K562 (cell line): ENCODE results near the gene NDUFA13. TPM values are rescaled to one million over a fixed set of nuclear protein-coding genes. Genes with fewer than 3 reads are reported as not detected.

ENCODE experiments used
- ATAC-seq: fragments of 200-7000 bp; cut with Tn5 transposase; 3 replicates; pipeline ENCODE4 v1.9.1; 2020; ENCODE audit warnings: moderate library complexity
- BruUV-seq: library from RNA; stranded (reverse); fragments of 400-500 nt; replicated peaks from 2 replicates; lab custom pipeline; 2021; lab: Mats Ljungman, UMichigan
- CTCF ChIA-PET: fragments of 300-600 bp; formaldehyde crosslinking; extraction: SDS; loops from one replicate; lab custom pipeline; 2021; ENCODE audit warnings: low intra/inter-chr PET ratio; lab: Yijun Ruan, JAX
- POLR2A ChIA-PET: fragments of 300-600, 350-650 bp; sonication (Branson Sonifier 250); formaldehyde crosslinking; extraction: SDS; loops from one replicate; lab custom pipeline; 2021; ENCODE audit warnings: antibody characterized with exemption, inconsistent platforms; lab: Yijun Ruan, JAX
- DNase-seq, 4 experiments: peaks; one replicate each; pipeline versions ENCODE4 v3.0.0 to v3.0.0-alpha.2; 2011 to 2018; ENCODE audit warnings: low spot score in 3 of 4, mixed read lengths in 3 of 4; ENCODE audit errors: extremely low read depth in 1 of 4
- FAIRE-seq: peaks from 2 replicates; lab custom pipeline; 2011; peaks lifted over from hg19 to GRCh38; lab: Jason Lieb, UNC
- H2AFZ ChIP-seq: 2 replicates; pipeline ENCODE4 v1.6.0; 2011; ENCODE audit warnings: low read depth, low read length, control low read depth, inconsistent platforms
- H3K27ac ChIP-seq: fragments of 200-600 bp; 3 replicates; pipeline ENCODE4 v1.8.0; 2011; ENCODE audit warnings: low read depth, mild to moderate bottlenecking, control low read depth, inconsistent platforms, low read length, moderate library complexity, mixed read lengths; ENCODE audit errors: extremely low read depth
- H3K27me3 ChIP-seq, 2 experiments: fragments of 300-600 bp in 1 of 2; 2 replicates in 1 of 2; 3 replicates in 1 of 2; pipeline versions ENCODE4 v1.6.0 to v1.8.0; 2011; ENCODE audit warnings: inconsistent platforms in 2 of 2, low read length in 2 of 2, mild to moderate bottlenecking in 1 of 2, mixed read lengths in 1 of 2, moderate library complexity in 1 of 2; ENCODE audit not compliant: control insufficient read depth in 2 of 2, insufficient read depth in 2 of 2
- H3K36me3 ChIP-seq: fragments of 300-600 bp; 3 replicates; pipeline ENCODE4 v1.8.0; 2011; ENCODE audit warnings: mild to moderate bottlenecking, low read length, inconsistent platforms; ENCODE audit not compliant: control insufficient read depth, insufficient read depth
- H3K4me1 ChIP-seq, 2 experiments: fragments of 200-600 bp in 1 of 2; replicated peaks in 1 of 2; 2 replicates in 1 of 2; 3 replicates in 1 of 2; pipeline versions ENCODE4 v1.5.1 to v1.8.0; 2011; ENCODE audit warnings: inconsistent platforms in 2 of 2, low read length in 2 of 2, mild to moderate bottlenecking in 1 of 2, mixed read lengths in 1 of 2, moderate library complexity in 1 of 2; ENCODE audit not compliant: control insufficient read depth in 2 of 2, insufficient read depth in 2 of 2
- H3K4me2 ChIP-seq: 2 replicates; pipeline ENCODE4 v1.6.1; 2011; ENCODE audit warnings: low read length, control low read depth, inconsistent platforms, mixed read lengths; ENCODE audit not compliant: insufficient read depth
- H3K4me3 ChIP-seq: fragments of 200-600 bp; sonication (generic), shearing (Covaris generic); 2 replicates; pipeline ENCODE4 v1.5.1; 2016; ENCODE audit warnings: control low read depth, inconsistent platforms
- H3K79me2 ChIP-seq: fragments of 200-600 bp; 3 replicates; pipeline ENCODE4 v1.8.0; 2011; ENCODE audit warnings: low read length, inconsistent platforms; ENCODE audit not compliant: control insufficient read depth, insufficient read depth
- H3K9ac ChIP-seq, 2 experiments: 2 replicates each; pipeline versions ENCODE4 v1.6.0 to v1.6.1; 2011; ENCODE audit warnings: low read depth in 2 of 2, low read length in 2 of 2, control low read depth in 1 of 2, inconsistent platforms in 1 of 2, mild to moderate bottlenecking in 1 of 2, mixed read lengths in 1 of 2; ENCODE audit not compliant: insufficient read depth in 1 of 2
- H3K9me1 ChIP-seq: one replicate; pipeline ENCODE4 v1.6.0; 2011; ENCODE audit warnings: inconsistent platforms, mild to moderate bottlenecking, low read length, moderate library complexity; ENCODE audit not compliant: control insufficient read depth, insufficient read depth
- H3K9me3 ChIP-seq: replicated peaks from 2 replicates; pipeline ENCODE4 v1.5.1; 2011; ENCODE audit warnings: low read depth, low read length, inconsistent platforms; ENCODE audit not compliant: control insufficient read depth, insufficient read depth
- H4K20me1 ChIP-seq: replicated peaks from 2 replicates; pipeline ENCODE4 v1.6.1; 2011; ENCODE audit warnings: low read length, inconsistent platforms, mixed read lengths; ENCODE audit not compliant: control insufficient read depth, insufficient read depth
- CEBPZ ChIP-seq: fragments of 150-350 bp; IDR thresholded peaks from 2 replicates; pipeline ENCODE4 v1.6.1; 2014; ENCODE audit warnings: low read depth, mild to moderate bottlenecking, low read length, borderline replicate concordance
- KDM4B ChIP-seq, 2 experiments: fragments of 450-650 bp in 1 of 2; sonication (generic) in 1 of 2; IDR thresholded peaks; 2 replicates each; pipeline ENCODE4 v1.6.1; 2016 to 2017; ENCODE audit warnings: borderline replicate concordance in 2 of 2, antibody characterized with exemption in 1 of 2, low read depth in 1 of 2, mild to moderate bottlenecking in 1 of 2
- PRPF4 ChIP-seq: fragments of 200-400 bp; formaldehyde crosslinking; IDR thresholded peaks from one replicate; pipeline ENCODE4 v1.6.1; 2017; ENCODE audit warnings: low read length, low read depth, mild to moderate bottlenecking; ENCODE audit not compliant: insufficient read depth, poor library complexity, severe bottlenecking
- STAT5A ChIP-seq: IDR thresholded peaks from 2 replicates; pipeline ENCODE4 v1.6.1; 2012; ENCODE audit warnings: low read length, inconsistent platforms, borderline replicate concordance
- TFAP4 ChIP-seq: sonication (generic); formaldehyde crosslinking; IDR thresholded peaks from 2 replicates; pipeline ENCODE4 v1.8.0; 2022; ENCODE audit warnings: missing genetic modification reagents, mild to moderate bottlenecking, moderate library complexity, borderline replicate concordance
- ZBTB43 ChIP-seq: sonication (generic); formaldehyde crosslinking; IDR thresholded peaks from 2 replicates; pipeline ENCODE4 v1.8.0; 2023; ENCODE audit warnings: mild to moderate bottlenecking, missing genetic modification reagents
- ZNF586 ChIP-seq: fragments of 450-650 bp; formaldehyde crosslinking; conservative IDR thresholded peaks from 2 replicates; pipeline ENCODE4 v1.4.0; 2020; ENCODE audit warnings: mild to moderate bottlenecking, moderate library complexity
- WGBS: fragments of 100-300 bp; shearing (Covaris generic); methylation state at CpG from one replicate; pipeline ENCODE4 v1.1.6; 2016; ENCODE audit warnings: low coverage, mixed read lengths; ENCODE audit not compliant: insufficient coverage; ENCODE audit errors: missing lambda C conversion rate; 5-methylcytosine and 5-hydroxymethylcytosine counted together
- in situ Hi-C: fragments of 300-500 bp; cut with MboI; formaldehyde crosslinking; loops from 4 replicates; pipeline ENCODE4 v1.15.0; 2018; ENCODE audit warnings: inconsistent platforms, mixed read lengths
- intact Hi-C: fragments of 100-400 bp; cut with micrococcal nuclease; formaldehyde crosslinking; loops from 2 replicates; pipeline ENCODE4 v1.14.2; 2022
- polyA plus RNA-seq, 8 experiments: library from polyadenylated mRNA; depleted of rRNA in 4 of 8; stranded (reverse) in 5 of 8; unstranded in 3 of 8; fragments of >200 nt; fragmentation: Nextera tagmentation in 2 of 8; fragmentation: Illumina TruSeq in 1 of 8; extraction: Ambion mirVana in 2 of 8; extraction: Trizol in 1 of 8; gene quantifications; 2 replicates each; pipeline versions ENCODE4 v1.2.1 to v1.2.3, GENCODE V29; 2011 to 2014; ENCODE audit warnings: inconsistent platforms in 1 of 8, missing spikeins in 1 of 8
- total RNA-seq, 7 experiments: library from RNA; depleted of rRNA in 6 of 7; stranded (reverse); fragments of >200 nt in 6 of 7; fragmentation: Illumina TruSeq in 2 of 7; extraction: Trizol in 2 of 7; gene quantifications; 2 replicates each; pipeline versions ENCODE4 v1.2.1 to v1.2.3, GENCODE V29; 2011 to 2021; ENCODE audit warnings: low replicate concordance in 1 of 7

The NDUFA13 gene
- total and polyA plus RNA-seq, 9 of the 15 experiments (the other 6 are each of a cell fraction or from before 2014, with no cell fraction given) = 146 to 596 (median 429) TPM

- TF ChIP-seq CEBPZ = no peak
- no peak for TF ChIP-seq STAT5A
These were observed 33.0 kb upstream of the NDUFA13 start (continued) for GRCh38 chr19:19482809-19483596.

GRCh38 chr19:19485161-19485997 is 30.6 kb upstream of the NDUFA13 start:
- ATAC-seq = no peak
- no peaks in the 10 kb centered on the region for H3K27me3 ChIP-seq
- in situ Hi-C loops (no loop called here), intact Hi-C loops (loop anchor here (5.0 kb wide), 1 partner anchor 98 kb away; no protein-coding TSS in a partner anchor)
- ChIA-PET CTCF (no interaction called here), POLR2A (interaction anchor here (0.6 kb wide), 1 partner anchor 436 kb away, joined by 5 read pairs; no protein-coding TSS in a partner anchor)
- H3K4me1 ChIP-seq = peaks cover 38 to 48% of the 10 kb centered on the region in 2 experiments
- no TSS peak for BruUV-seq
- H3K79me2 ChIP-seq = peaks cover 94% of the 10 kb centered on the region
- DNase-seq = no peak
- H3K36me3 ChIP-seq = peaks cover 68% of the 10 kb centered on the region; the same call in 2 of the 3 replicates
- H3K9me3 ChIP-seq = no peaks in the 10 kb centered on the region
- H3K9ac ChIP-seq = peak overlapping the region in 1 of 2 experiments; percentile 68; a peak in 2 of 4 replicates
- WGBS = 80% methylated on average over 14 of the region's 15 CpGs
- no peak overlapping the region for H2AFZ ChIP-seq
- no peak overlapping the region; the same call in 2 of the 3 replicates for H3K27ac ChIP-seq
- no peak overlapping the region for H3K4me2 ChIP-seq
- peaks cover 4% of the 10 kb centered on the region for H3K9me1 ChIP-seq
- H3K4me3 ChIP-seq = no peak overlapping the region
- H4K20me1 ChIP-seq = peaks cover 20% of the 10 kb centered on the region; the same call in 1 of the 2 replicates
- no peak for FAIRE-seq
- TF ChIP-seq PRPF4 (no peak), TFAP4 (peak; percentile 30; the same call in 1 of the 2 replicates), ZBTB43 (CRISPR knock-in tag) (no peak), KDM4B (IDR thresholded peaks at IDR 0.05; ENCODE audit: borderline replicate concordance in 2 of 2, low read depth in 1 of 2) (no peak), ZNF586 (CRISPR knock-in tag) (no peak)
